GM12891 (cell line): ENCODE results near the gene GRIK2.

Experiments used
- DNase-seq: peaks from one replicate; pipeline ENCODE4 v3.0.0; 2011; ENCODE audit warnings: low spot score; ENCODE audit not compliant: insufficient read length
- FAIRE-seq: peaks from 2 replicates; lab custom pipeline; 2011; peaks lifted over from hg19 to GRCh38; lab: Jason Lieb, UNC
- PAX5 ChIP-seq: IDR thresholded peaks from 2 replicates; pipeline ENCODE4 v1.6.1; 2011; ENCODE audit warnings: low read length, moderate library complexity, mild to moderate bottlenecking; ENCODE audit not compliant: insufficient read depth, severe bottlenecking
- POLR2A ChIP-seq: IDR thresholded peaks from 2 replicates; pipeline ENCODE4 v1.6.1; 2011; ENCODE audit warnings: low read depth, low read length, control low read depth
- POLR2AphosphoS5 ChIP-seq: IDR thresholded peaks from 2 replicates; pipeline ENCODE4 v1.6.1; 2011; ENCODE audit warnings: low read depth, low read length, control low read depth
- POU2F2 ChIP-seq: IDR thresholded peaks from 2 replicates; pipeline ENCODE4 v1.6.1; 2011; ENCODE audit warnings: low read depth, mild to moderate bottlenecking, control low read depth, low read length, moderate library complexity
- SPI1 ChIP-seq: IDR thresholded peaks from 2 replicates; pipeline ENCODE4 v1.6.1; 2011; ENCODE audit warnings: low read depth, low read length, control low read depth
- TAF1 ChIP-seq: IDR thresholded peaks from 2 replicates; pipeline ENCODE4 v1.6.1; 2011; ENCODE audit warnings: low read depth, low read length, control low read depth

The GRIK2 gene

GRCh38 chr6:101747160-101747559 lies 353.7 kb downstream of the GRIK2 start:
- no peak for DNase-seq
- no peak for FAIRE-seq
- TF ChIP-seq TAF1 (no peak), PAX5 (no peak), SPI1 (no peak), POLR2AphosphoS5 (no peak), POU2F2 (no peak), POLR2A (no peak)

GRCh38 chr6:101747716-101748115 lies 354.2 kb downstream of the GRIK2 start:
- TF ChIP-seq TAF1 (no peak), PAX5 (no peak), POLR2A (no peak)
- DNase-seq (no peak), FAIRE-seq (no peak)

GRCh38 chr6:101755931-101756330 lies 362.4 kb downstream of the GRIK2 start:
- TF ChIP-seq TAF1 (no peak), POLR2A (no peak), POLR2AphosphoS5 (no peak), PAX5 (no peak)
- DNase-seq, result no peak
- FAIRE-seq, result no peak

GRCh38 chr6:101758368-101758767 lies 364.9 kb downstream of the GRIK2 start:
- FAIRE-seq, result no peak
- TF ChIP-seq PAX5 (no peak), POU2F2 (no peak), TAF1 (no peak), POLR2A (no peak)
- no peak for DNase-seq

- DNase-seq, result no peak
- no peak for TF ChIP-seq SPI1
- no peak for TF ChIP-seq POLR2AphosphoS5
- TF ChIP-seq PAX5, result no peak
- TF ChIP-seq TAF1, result no peak
- no peak for TF ChIP-seq POLR2A
- TF ChIP-seq POU2F2, result no peak
- FAIRE-seq, result no peak
These were observed 367.5 kb downstream of the GRIK2 start for GRCh38 chr6:101760843-101761621.

GRCh38 chr6:101762851-101763250 lies 369.3 kb downstream of the GRIK2 start:
- DNase-seq, result no peak

GRCh38 chr6:101765281-101765680 lies 371.8 kb downstream of the GRIK2 start:
- FAIRE-seq, result no peak
- TF ChIP-seq PAX5, result no peak
- TF ChIP-seq POU2F2, result no peak
- TF ChIP-seq SPI1, result no peak
- no peak for TF ChIP-seq TAF1
- TF ChIP-seq POLR2AphosphoS5, result no peak
- TF ChIP-seq POLR2A, result no peak
- no peak for DNase-seq

More at GRCh38 chr6:101762851-101763250, 369.3 kb downstream of the GRIK2 start:
- no peak for FAIRE-seq
- TF ChIP-seq POU2F2 (no peak), POLR2A (no peak), POLR2AphosphoS5 (no peak), PAX5 (no peak), SPI1 (no peak), TAF1 (no peak)

GRCh38 chr6:101770116-101770515 lies 376.6 kb downstream of the GRIK2 start:
- TF ChIP-seq POU2F2, result no peak
- TF ChIP-seq POLR2AphosphoS5, result no peak
- no peak for TF ChIP-seq SPI1
- no peak for TF ChIP-seq PAX5
- no peak for TF ChIP-seq TAF1
- TF ChIP-seq POLR2A, result no peak
- FAIRE-seq, result no peak
- no peak for DNase-seq

- DNase-seq (no peak), FAIRE-seq (no peak)
- no peak for TF ChIP-seq PAX5
- TF ChIP-seq TAF1, result no peak
- TF ChIP-seq SPI1, result no peak
- no peak for TF ChIP-seq POLR2AphosphoS5
- no peak for TF ChIP-seq POLR2A
- TF ChIP-seq POU2F2, result no peak
These were observed 383.4 kb downstream of the GRIK2 start for GRCh38 chr6:101776919-101777350.

GRCh38 chr6:101777646-101778045 lies 384.1 kb downstream of the GRIK2 start:
- DNase-seq (no peak), FAIRE-seq (no peak)
- TF ChIP-seq POU2F2, result no peak
- no peak for TF ChIP-seq POLR2AphosphoS5
- no peak for TF ChIP-seq SPI1
- no peak for TF ChIP-seq TAF1
- no peak for TF ChIP-seq PAX5
- TF ChIP-seq POLR2A, result no peak
